ENCODE data around the gene NGDN. TPM values are rescaled to one million over a fixed set of nuclear protein-coding genes. Genes with fewer than 3 reads are reported as not detected.

The NGDN gene
- total and polyA plus RNA-seq, 2 of the 8 experiments (the other 6 are each of a cell fraction or from before 2014, with no cell fraction given), result 39.8 to 48.8 TPM

GRCh38 chr14:23470947-23471346 lies 1.4 kb downstream of the NGDN start (continued):
- TF ChIP-seq CHD7 (IDR thresholded peaks at IDR 0.05; ENCODE audit: insufficient replicate concordance, low read length) (no peak), POLR2A (IDR thresholded peaks at IDR 0.05; ENCODE audit: control extremely low read depth in 1 of 2, low read depth in 2 of 2, low read length in 2 of 2) (no peak), EZH2 (IDR thresholded peaks at IDR 0.05; ENCODE audit: low read depth, low read length, severe bottlenecking) (no peak), CREB1 (IDR thresholded peaks at IDR 0.05) (no peak), BCL11A (IDR thresholded peaks at IDR 0.05; ENCODE audit: low read depth in 2 of 2, low read length in 2 of 2) (no peak), POU5F1 (IDR thresholded peaks at IDR 0.05; ENCODE audit: low read depth, low read length) (no peak), ZNF274 (IDR thresholded peaks at IDR 0.05; ENCODE audit: borderline replicate concordance, extremely low read depth, low read length) (no peak), YY1 (IDR thresholded peaks at IDR 0.05; ENCODE audit: low read depth, low read length) (no peak), GABPA (IDR thresholded peaks at IDR 0.05; ENCODE audit: borderline replicate concordance, insufficient read depth, low read length) (no peak), SIN3A (conservative IDR thresholded peaks at IDR 0.05 in 1 of 2, IDR thresholded peaks at IDR 0.05 in 1 of 2; ENCODE audit: low read depth in 1 of 2, low read length in 2 of 2) (no peak), PHF8 (conservative IDR thresholded peaks at IDR 0.05; ENCODE audit: low read depth, low read length) (no peak)
